ENCODE data around the gene TRIP12.

GRCh38 chr2:229856413-229856812 is 65.4 kb downstream of the TRIP12 start:
- TF ChIP-seq, protein P1, sequence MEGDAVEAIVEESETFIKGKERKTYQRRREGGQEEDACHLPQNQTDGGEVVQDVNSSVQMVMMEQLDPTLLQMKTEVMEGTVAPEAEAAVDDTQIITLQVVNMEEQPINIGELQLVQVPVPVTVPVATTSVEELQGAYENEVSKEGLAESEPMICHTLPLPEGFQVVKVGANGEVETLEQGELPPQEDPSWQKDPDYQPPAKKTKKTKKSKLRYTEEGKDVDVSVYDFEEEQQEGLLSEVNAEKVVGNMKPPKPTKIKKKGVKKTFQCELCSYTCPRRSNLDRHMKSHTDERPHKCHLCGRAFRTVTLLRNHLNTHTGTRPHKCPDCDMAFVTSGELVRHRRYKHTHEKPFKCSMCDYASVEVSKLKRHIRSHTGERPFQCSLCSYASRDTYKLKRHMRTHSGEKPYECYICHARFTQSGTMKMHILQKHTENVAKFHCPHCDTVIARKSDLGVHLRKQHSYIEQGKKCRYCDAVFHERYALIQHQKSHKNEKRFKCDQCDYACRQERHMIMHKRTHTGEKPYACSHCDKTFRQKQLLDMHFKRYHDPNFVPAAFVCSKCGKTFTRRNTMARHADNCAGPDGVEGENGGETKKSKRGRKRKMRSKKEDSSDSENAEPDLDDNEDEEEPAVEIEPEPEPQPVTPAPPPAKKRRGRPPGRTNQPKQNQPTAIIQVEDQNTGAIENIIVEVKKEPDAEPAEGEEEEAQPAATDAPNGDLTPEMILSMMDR (conservative IDR thresholded peaks at IDR 0.05; ENCODE audit: low read length) = no peak
- TF ChIP-seq EZH2phosphoT487 (IDR thresholded peaks at IDR 0.05; ENCODE audit: borderline replicate concordance) = no peak

All from Loucy (cell line).